ENCODE results near the gene REPS2.

REPS2 gene

DNA sequence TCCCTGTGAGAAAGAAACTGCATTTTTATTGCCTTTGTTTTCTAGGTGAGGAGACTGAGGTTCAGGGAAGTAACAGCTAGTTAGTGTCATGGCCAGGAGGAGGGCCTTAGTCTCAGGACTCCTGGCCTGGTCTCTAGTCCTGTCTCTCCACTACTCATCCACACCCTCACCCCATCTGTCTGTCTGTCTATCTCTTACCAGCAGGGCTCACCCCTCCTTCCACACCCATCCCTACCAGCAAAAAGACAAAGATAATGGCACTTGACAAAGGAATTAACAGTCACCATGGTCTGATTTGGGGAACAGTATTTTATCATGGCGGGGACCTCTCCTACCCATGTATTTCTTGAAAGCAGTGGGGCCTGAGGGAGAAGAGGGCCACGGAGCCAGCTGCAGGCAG lies 125.8 kb downstream of the REPS2 start:
- no peak overlapping the region for H3K4me3 ChIP-seq (ENCODE audit: low read depth, low read length)
- no peak for DNase-seq (ENCODE audit: low read depth)
- TF ChIP-seq, protein P1, sequence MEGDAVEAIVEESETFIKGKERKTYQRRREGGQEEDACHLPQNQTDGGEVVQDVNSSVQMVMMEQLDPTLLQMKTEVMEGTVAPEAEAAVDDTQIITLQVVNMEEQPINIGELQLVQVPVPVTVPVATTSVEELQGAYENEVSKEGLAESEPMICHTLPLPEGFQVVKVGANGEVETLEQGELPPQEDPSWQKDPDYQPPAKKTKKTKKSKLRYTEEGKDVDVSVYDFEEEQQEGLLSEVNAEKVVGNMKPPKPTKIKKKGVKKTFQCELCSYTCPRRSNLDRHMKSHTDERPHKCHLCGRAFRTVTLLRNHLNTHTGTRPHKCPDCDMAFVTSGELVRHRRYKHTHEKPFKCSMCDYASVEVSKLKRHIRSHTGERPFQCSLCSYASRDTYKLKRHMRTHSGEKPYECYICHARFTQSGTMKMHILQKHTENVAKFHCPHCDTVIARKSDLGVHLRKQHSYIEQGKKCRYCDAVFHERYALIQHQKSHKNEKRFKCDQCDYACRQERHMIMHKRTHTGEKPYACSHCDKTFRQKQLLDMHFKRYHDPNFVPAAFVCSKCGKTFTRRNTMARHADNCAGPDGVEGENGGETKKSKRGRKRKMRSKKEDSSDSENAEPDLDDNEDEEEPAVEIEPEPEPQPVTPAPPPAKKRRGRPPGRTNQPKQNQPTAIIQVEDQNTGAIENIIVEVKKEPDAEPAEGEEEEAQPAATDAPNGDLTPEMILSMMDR (conservative IDR thresholded peaks at IDR 0.05; ENCODE audit: low read depth, low read length) = no peak

DNA sequence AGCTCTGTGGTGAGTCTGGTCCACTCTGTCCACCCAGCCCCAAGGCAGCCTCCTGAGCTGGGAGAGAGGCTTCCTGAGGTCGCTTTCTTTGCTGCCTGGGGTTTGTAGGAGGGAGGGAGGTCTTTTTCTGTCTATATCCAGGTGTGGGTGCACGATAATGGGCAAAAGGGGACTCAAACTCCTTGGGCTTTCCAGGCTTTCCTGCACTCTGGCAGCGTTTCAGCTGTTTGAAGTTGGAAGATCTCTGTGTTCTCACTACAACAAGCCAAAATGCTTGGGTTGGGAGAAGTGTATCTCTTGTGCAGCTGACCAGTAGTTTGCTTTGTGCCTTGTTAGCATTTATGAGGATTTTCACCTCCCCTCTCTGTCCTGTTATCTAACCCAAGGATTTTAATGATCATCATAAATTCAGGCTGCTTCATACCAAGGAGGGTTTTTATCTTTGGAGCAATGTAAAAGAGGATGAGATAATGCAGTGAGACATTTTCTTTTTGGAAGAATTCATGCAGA lies 126.3 kb downstream of the REPS2 start:
- TF ChIP-seq, protein P1 (conservative IDR thresholded peaks at IDR 0.05; ENCODE audit: low read depth, low read length) = no peak
- DNase-seq (ENCODE audit: low read depth) = no peak
- no peak overlapping the region for H3K4me3 ChIP-seq (ENCODE audit: low read depth, low read length)

- no peak for DNase-seq (ENCODE audit: low read depth)
- no peak overlapping the region for H3K4me3 ChIP-seq (ENCODE audit: low read depth, low read length)
- TF ChIP-seq, protein P1 (conservative IDR thresholded peaks at IDR 0.05; ENCODE audit: low read depth, low read length) = no peak
Observed at GRCh38 chrX:17075004-17075403, 128.5 kb downstream of the REPS2 start.

GRCh38 chrX:17077361-17077760 lies 130.9 kb downstream of the REPS2 start:
- no peak overlapping the region for H3K4me3 ChIP-seq (ENCODE audit: low read depth, low read length)
- DNase-seq (ENCODE audit: low read depth) = no peak
- TF ChIP-seq, protein P1 (conservative IDR thresholded peaks at IDR 0.05; ENCODE audit: low read depth, low read length) = no peak

DNA sequence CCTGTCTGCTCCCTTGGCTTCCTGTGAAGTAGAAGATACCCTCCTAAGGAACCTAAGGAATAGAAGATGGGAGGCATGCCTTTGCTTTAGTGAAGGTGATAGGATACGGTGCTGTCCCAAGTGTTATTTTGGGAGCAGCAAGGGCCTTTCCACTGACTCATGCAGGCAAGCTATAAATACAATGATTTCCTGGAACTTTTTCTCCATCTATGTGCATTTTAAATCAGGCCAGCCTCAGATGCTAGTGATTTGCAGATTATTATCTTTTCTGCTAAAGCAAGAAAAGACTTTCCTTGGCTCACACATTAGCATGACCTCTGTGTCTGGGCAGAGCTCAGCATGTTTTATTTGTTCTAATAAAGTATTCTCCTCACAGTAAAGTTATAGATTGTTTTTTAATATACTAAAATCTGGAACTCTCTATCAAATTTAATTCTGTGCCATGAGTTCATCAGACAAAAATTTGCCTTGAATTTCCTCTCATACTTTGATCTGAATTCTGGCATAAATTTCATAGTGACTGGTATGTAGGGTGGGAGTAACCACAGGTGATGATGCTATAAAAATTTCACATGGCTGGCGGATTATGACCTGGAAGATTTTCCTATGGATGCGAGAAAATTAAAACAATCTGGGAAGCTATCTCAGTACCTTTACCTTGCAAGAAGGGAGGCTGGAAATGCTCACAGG lies 131.7 kb downstream of the REPS2 start:
- TF ChIP-seq, protein P1 (conservative IDR thresholded peaks at IDR 0.05; ENCODE audit: low read depth, low read length) = no peak
- H3K4me3 ChIP-seq (ENCODE audit: low read depth, low read length) = no peak overlapping the region
- DNase-seq (ENCODE audit: low read depth) = peak; percentile 16

GRCh38 chrX:17081511-17081910 lies 135.1 kb downstream of the REPS2 start:
- no peak overlapping the region for H3K4me3 ChIP-seq (ENCODE audit: low read depth, low read length)
- TF ChIP-seq, protein P1 (conservative IDR thresholded peaks at IDR 0.05; ENCODE audit: low read depth, low read length) = no peak
- DNase-seq (ENCODE audit: low read depth) = no peak

- DNase-seq (ENCODE audit: low read depth) = no peak
- no peak overlapping the region for H3K4me3 ChIP-seq (ENCODE audit: low read depth, low read length)
Observed at GRCh38 chrX:17081968-17082367, 135.5 kb downstream of the REPS2 start.

More at GRCh38 chrX:17081968-17082367, 135.5 kb downstream of the REPS2 start:
- TF ChIP-seq, protein P1 (conservative IDR thresholded peaks at IDR 0.05; ENCODE audit: low read depth, low read length) = no peak
